Measurements from ENCODE around the gene FEM1C. TPM values are rescaled to one million over a fixed set of nuclear protein-coding genes. Genes with fewer than 3 reads are reported as not detected.

FEM1C gene
- total RNA-seq, 1 experiment from 2014 or later, result 22.5 TPM

GRCh38 chr5:115558388-115558956 is 13.9 kb upstream of the FEM1C start:
- no peak for DNase-seq (ENCODE audit: low read depth)

DNA sequence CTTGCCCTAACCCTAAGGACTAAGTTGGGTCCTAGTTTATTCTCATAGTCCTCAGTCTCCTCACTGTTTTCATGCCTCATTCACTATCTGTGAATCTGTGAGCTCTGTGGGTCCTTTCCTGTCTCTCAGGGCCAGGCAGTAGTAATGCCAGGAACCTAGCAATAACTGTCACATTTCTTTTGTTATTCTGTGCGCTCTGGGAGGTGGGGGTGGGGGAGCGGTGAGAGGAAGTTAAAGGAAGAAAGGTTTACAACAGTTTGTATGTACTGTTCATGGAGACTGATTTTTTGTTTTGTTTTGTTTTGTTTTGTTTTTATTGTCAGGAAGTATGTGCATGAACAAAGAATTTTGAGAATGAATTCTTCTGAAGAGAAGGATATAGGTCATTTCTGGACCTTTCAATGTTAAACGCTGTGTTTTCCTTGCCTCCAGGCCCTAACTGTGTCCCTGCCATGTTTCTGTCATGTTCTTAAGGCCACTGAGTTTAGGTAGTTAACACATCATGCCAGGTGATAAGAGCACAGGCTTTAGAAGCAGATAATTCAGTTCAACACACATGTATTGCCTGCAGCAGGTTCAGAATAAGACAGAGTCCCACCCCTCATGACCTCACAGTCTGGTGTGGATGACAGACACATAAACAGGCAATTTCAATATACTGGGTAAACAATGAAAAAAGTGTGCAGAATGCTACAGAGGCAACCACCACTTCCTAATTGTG is 13.3 kb upstream of the FEM1C start:
- peak; percentile 29 for DNase-seq (ENCODE audit: low read depth)

DNA sequence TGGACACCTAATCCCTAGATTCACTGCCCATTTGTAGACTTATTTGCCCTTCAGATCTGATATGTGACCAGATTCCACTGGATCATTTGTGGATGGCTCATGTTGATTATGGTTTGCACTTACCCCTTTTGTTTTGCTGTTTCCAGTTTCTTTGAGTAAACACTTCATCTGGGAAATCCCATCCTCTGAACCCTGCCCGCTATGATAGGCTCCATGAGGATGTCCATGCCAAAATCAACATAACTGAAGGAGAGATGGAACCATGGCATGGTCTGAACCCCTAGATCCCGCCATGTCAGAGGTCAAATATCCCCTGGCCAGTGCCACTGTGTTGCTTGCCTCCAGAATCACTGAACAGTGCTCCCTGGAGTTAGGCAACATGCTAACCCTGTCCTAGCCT is 11.7 kb upstream of the FEM1C start:
- no peak for DNase-seq (ENCODE audit: low read depth)

- DNase-seq (ENCODE audit: low read depth), result no peak
These were observed 10.6 kb upstream of the FEM1C start for GRCh38 chr5:115555084-115555633.

DNA sequence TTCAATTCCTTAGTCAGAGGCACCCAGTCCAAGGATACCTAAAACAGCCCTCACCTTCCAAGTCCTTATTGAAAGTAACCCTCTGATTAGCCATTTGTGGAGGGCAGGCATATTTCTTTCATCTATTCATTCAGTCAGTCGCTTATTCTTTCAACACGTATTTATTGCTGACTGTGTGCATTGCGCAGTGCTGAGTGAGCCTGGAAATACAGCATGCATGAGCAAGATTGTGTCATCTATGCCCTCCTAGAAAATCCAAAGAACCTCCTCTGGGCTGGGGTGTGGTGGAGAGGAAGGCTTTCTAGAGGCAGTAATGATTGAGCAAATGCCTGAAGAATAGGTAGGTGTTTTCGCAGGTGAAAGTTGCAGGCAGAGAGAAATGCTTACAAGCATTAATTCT is 8.5 kb upstream of the FEM1C start:
- no peak for DNase-seq (ENCODE audit: low read depth)

- peak; percentile 27 for DNase-seq (ENCODE audit: low read depth)
These were observed 6.8 kb upstream of the FEM1C start for GRCh38 chr5:115551415-115551814.

GRCh38 chr5:115549154-115549553 is 4.6 kb upstream of the FEM1C start:
- peak; percentile 40 for DNase-seq (ENCODE audit: low read depth)

DNA sequence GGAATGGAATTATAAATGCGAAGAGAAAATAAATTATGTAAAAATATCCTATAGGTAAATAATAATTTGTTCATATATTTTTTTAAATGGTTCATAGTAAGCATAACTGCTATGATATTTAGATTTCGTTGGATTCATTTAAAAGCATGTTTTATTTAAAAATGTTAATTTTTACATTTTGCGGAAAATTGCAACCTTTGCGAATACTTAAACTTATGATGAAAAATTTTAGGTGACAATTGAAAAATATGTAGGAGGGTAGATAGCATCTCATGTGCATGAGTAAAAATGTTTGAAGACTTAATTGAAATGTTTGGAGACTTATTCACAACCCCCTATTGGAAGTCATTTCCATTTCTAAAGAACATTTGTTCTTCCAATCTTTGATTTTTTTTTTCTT is 4.1 kb upstream of the FEM1C start:
- no peak for DNase-seq (ENCODE audit: low read depth)

GRCh38 chr5:115545351-115545882 is 842 bp upstream of the FEM1C start:
- DNase-seq (ENCODE audit: low read depth), result no peak

GRCh38 chr5:115544043-115544435 is 536 bp downstream of the FEM1C start:
- peak; percentile 63 for DNase-seq (ENCODE audit: low read depth)

- peak; percentile 31 for DNase-seq (ENCODE audit: low read depth)
These were observed 1.1 kb downstream of the FEM1C start for GRCh38 chr5:115543365-115544042.

- no peak for DNase-seq (ENCODE audit: low read depth)
These were observed 1.8 kb downstream of the FEM1C start for GRCh38 chr5:115542651-115543364.

- peak; percentile 34 for DNase-seq (ENCODE audit: low read depth)
These were observed 2.5 kb downstream of the FEM1C start for GRCh38 chr5:115542086-115542485.

GRCh38 chr5:115541611-115542010 is 3.0 kb downstream of the FEM1C start:
- peak; percentile 29 for DNase-seq (ENCODE audit: low read depth)

DNA sequence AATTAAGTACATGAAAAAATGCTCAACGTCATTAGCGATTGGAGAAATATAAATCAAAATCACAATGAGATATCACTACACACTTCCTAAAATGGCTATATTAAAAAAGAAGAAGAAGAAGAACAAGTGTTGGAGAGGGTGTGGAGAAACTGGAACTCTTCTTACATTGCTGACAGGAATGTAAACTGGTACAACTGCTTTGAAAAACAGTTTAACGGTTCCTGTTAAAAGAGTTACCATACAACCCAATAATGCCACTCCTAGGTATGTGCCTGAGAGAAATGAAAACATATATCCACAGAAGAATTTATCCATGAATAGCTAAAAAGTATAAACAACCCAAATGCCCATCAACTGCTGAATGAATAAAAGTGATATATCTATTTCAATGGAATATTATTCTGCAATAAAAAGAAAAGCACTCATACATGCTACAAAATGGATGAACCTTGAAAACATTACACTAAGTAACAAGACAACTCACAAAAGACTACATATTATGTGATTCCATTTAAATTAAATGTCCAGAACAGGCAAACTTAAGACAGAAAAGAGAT is 9.0 kb downstream of the FEM1C start:
- DNase-seq (ENCODE audit: low read depth), result no peak

DNA sequence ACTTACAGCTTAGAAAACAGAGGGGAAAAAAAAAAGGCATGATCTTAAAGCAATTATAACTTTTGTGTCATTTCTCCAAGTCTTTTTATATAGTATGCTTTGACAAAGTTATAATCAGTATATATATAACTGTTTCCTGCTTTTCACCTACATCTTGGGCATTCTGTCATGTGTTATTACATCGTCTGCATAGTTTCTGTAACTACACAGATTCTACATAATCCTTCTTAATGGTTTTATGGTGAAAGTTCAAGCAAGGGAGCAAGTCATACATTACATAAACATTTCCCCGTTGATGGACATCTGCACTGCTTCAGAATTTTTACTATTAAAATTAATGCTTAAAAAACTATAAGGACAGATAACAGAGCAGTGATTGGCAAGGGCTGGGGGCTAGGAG is 12.1 kb downstream of the FEM1C start:
- no peak for DNase-seq (ENCODE audit: low read depth)

- no peak for DNase-seq (ENCODE audit: low read depth)
These were observed 12.7 kb downstream of the FEM1C start for GRCh38 chr5:115531787-115532367.

- DNase-seq (ENCODE audit: low read depth), result no peak
These were observed 13.2 kb downstream of the FEM1C start for GRCh38 chr5:115531380-115531779.

DNA sequence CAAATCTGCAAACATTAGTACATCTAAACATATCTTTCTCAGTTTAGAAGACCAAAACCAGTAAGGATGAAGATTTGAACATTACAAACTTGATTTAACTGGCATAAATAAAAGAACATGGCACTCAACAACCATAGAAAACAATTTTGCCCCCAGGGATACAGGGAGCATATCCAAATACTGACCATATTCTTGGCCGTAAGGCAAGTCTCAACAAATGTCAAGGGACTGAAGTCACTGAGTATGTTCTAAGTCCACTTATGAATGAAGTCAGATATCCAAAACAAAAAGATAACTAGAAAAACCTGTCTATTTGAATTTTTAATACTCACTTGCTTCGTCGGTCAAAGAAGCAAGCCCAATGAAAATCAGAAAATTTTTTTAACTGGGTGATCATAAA is 14.1 kb downstream of the FEM1C start:
- DNase-seq (ENCODE audit: low read depth), result peak; percentile 50

DNA sequence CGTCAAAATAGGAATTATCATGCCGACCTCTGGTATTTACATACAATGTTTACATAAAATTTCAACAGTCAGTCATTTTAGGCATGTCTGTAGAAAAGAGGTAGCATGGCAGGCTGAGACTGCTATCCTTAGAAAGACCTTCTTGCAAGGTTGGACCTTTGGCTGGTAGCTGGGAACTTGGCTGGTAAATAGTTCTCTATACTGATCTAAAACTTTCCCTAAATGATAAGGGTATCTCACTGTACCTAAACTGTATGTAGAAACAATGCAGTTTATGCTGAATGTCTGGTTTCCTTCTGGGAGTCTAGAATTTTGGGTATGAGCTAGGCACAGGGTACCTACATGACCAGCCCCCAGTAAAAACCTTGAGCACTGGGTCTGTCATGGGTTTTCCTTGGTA is 18.0 kb downstream of the FEM1C start:
- DNase-seq (ENCODE audit: low read depth), result no peak

GRCh38 chr5:115524199-115524847 is 20.3 kb downstream of the FEM1C start:
- DNase-seq (ENCODE audit: low read depth), result peak; percentile 7

Data from M059J (cell line).